GM19395 (cell line): ENCODE measurements around the gene UMODL1.
"Not testable (repeated sequence)": the region's sequence is repeated elsewhere in the genome, so short reads cannot be mapped to it uniquely, and the experiment has no call there.

ENCODE experiments used
- ATAC-seq: cut with Tn5 transposase; IDR thresholded peaks from one replicate; pipeline ENCODE4 v1.9.1; 2021; ENCODE audit warnings: mild to moderate bottlenecking, moderate library complexity; ENCODE audit not compliant: unreplicated experiment

Gene UMODL1

GRCh38 chr21:42159560-42160110 is 88.5 kb downstream of the UMODL1 start:
- no peak for ATAC-seq

- ATAC-seq: no peak
These were observed 89.1 kb downstream of the UMODL1 start for GRCh38 chr21:42160111-42160721.

GRCh38 chr21:42160765-42161164 is 89.6 kb downstream of the UMODL1 start:
- ATAC-seq: no peak

- no peak for ATAC-seq
These were observed 90.4 kb downstream of the UMODL1 start for GRCh38 chr21:42161401-42161955.

- ATAC-seq: no peak
These were observed 91.0 kb downstream of the UMODL1 start for GRCh38 chr21:42161956-42162681.

- ATAC-seq: no peak
These were observed 91.9 kb downstream of the UMODL1 start for GRCh38 chr21:42162831-42163510.

- no peak for ATAC-seq
These were observed 92.4 kb downstream of the UMODL1 start for GRCh38 chr21:42163511-42163863.

GRCh38 chr21:42164064-42164789 is 93.1 kb downstream of the UMODL1 start:
- ATAC-seq: no peak

GRCh38 chr21:42164818-42165217 is 93.7 kb downstream of the UMODL1 start:
- ATAC-seq: no peak

- ATAC-seq: no peak
These were observed 94.8 kb downstream of the UMODL1 start for GRCh38 chr21:42165901-42166300.

- ATAC-seq: no peak
These were observed 98.6 kb downstream of the UMODL1 start for GRCh38 chr21:42169758-42170157.

GRCh38 chr21:42171091-42172053 is 100.3 kb downstream of the UMODL1 start:
- ATAC-seq: no peak

GRCh38 chr21:42172596-42173483 is 101.7 kb downstream of the UMODL1 start:
- ATAC-seq: no peak

GRCh38 chr21:42174173-42174572 is 103.1 kb downstream of the UMODL1 start:
- ATAC-seq: no peak

GRCh38 chr21:42175110-42175710 is 104.1 kb downstream of the UMODL1 start:
- ATAC-seq: no peak

GRCh38 chr21:42176859-42177258 is 105.7 kb downstream of the UMODL1 start:
- no peak for ATAC-seq

GRCh38 chr21:42179316-42179715 is 108.2 kb downstream of the UMODL1 start:
- ATAC-seq: no peak

- ATAC-seq: not testable (repeated sequence)
These were observed 108.9 kb downstream of the UMODL1 start for GRCh38 chr21:42180001-42180400.
